Adrenal gland (tissue), 12 donors: ENCODE results near the gene STAM. TPM values are rescaled to one million over a fixed set of nuclear protein-coding genes. Genes with fewer than 3 reads are reported as not detected.

Source experiments
- DNase-seq, 7 donors: peaks; one replicate each; pipeline ENCODE4 v3.0.0-alpha.2; 2019 to 2020
- H3K27ac ChIP-seq, 5 donors: fragments of 200-600 bp; sonication (generic) in 4 of 5; 1 replicate in 3 of 5; 2 replicates in 2 of 5; pipeline versions ENCODE4 v1.5.1 to v1.8.0; 2016 to 2020; ENCODE audit warnings: mild to moderate bottlenecking in 1 of 5
- H3K27me3 ChIP-seq: fragments of 200-600 bp; 2 replicates; pipeline ENCODE4 v1.8.0; 2021
- H3K36me3 ChIP-seq, 2 donors: fragments of 200-600 bp; replicated peaks in 1 of 2; 1 replicate in 1 of 2; 2 replicates in 1 of 2; pipeline versions ENCODE4 v1.5.1 to v1.8.0; 2018 to 2022
- H3K4me1 ChIP-seq, 2 donors: fragments of 200-600 bp; replicated peaks in 1 of 2; 1 replicate in 1 of 2; 2 replicates in 1 of 2; pipeline versions ENCODE4 v1.5.1 to v1.8.0; 2018 to 2021
- H3K4me3 ChIP-seq, 4 donors: fragments of 200-600 bp; sonication (generic) in 3 of 4; one replicate each; pipeline ENCODE4 v1.5.1; 2016 to 2018
- H3K9me3 ChIP-seq, 3 donors: fragments of 200-600 bp; sonication (generic) in 1 of 3; replicated peaks in 1 of 3; 1 replicate in 2 of 3; 2 replicates in 1 of 3; pipeline versions ENCODE4 v1.5.1 to v1.8.0; 2016 to 2021
- POLR2A ChIP-seq, 2 donors: fragments of 450-650 bp; IDR thresholded peaks; one replicate each; pipeline ENCODE4 v1.6.1; 2017; ENCODE audit warnings: antibody characterized with exemption in 2 of 2, mild to moderate bottlenecking in 2 of 2, moderate library complexity in 1 of 2
- WGBS, 4 donors: extraction: QIAGEN DNeasy Blood & Tissue Kit in 2 of 4; methylation state at CpG; one replicate each; pipeline versions ENCODE4 v1.1.5 to v1.1.7; 2013 to 2017; 5-methylcytosine and 5-hydroxymethylcytosine counted together
- intact Hi-C, 2 donors: fragments of 100-400 bp; cut with DNase I; formaldehyde crosslinking; loops; one replicate each; pipeline versions ENCODE4 v1.14.1 to v1.15.0; 2022 to 2023
- polyA plus RNA-seq, 3 donors: library from polyadenylated mRNA; stranded (reverse); fragments of 200-250 nt in 2 of 3; fragments of 350-450 nt in 1 of 3; fragmentation: Illumina TruSeq in 1 of 3; extraction: RNeasy Lipid Tissue Mini Kit (QIAGEN cat#74804) in 1 of 3; gene quantifications; one replicate each; pipeline ENCODE4 v1.2.3, GENCODE V29; 2013 to 2014
- total RNA-seq, 9 donors: library from RNA; depleted of rRNA in 4 of 9; stranded (reverse); fragments of >200 nt in 4 of 9; fragments of 120-200 nt in 1 of 9; fragmentation: NEBNext Ultra II Directional in 1 of 9; extraction: Animal tissue kit (Norgen Biotek cat#: 25700) in 1 of 9; gene quantifications; one replicate each; pipeline versions ENCODE4 v1.1.0 to v1.2.4, GENCODE V29; 2013 to 2023
- TF ChIP-seq, protein P1 (sequence below), 6 experiments: fragments of 450-650 bp in 4 of 6; fragments of 200-600 bp in 2 of 6; sonication (generic) in 1 of 6; IDR thresholded peaks; 1 replicate in 5 of 6; 2 replicates in 1 of 6; pipeline versions ENCODE4 v1.5.1 to v1.8.0; 2016 to 2021; ENCODE audit warnings: antibody characterized with exemption in 6 of 6, mild to moderate bottlenecking in 2 of 6, moderate library complexity in 1 of 6
- donor health status: healthy with polysubstance abuse.
- donor health status: Bipolar disorder and iron deficiency.
- donor health status: DM: yes; HTN: yes; CAD: no.
- donor health status: DM: no; HTN: no; CAD: no.
- donor health status: DM: no; HTN: no; CAD: no.
- donor health status: DM: yes; HTN: yes; CAD: no.

The STAM gene
- total and polyA plus RNA-seq, 12 donors, result 10.3 to 58.4 (median 27.0) TPM

DNA sequence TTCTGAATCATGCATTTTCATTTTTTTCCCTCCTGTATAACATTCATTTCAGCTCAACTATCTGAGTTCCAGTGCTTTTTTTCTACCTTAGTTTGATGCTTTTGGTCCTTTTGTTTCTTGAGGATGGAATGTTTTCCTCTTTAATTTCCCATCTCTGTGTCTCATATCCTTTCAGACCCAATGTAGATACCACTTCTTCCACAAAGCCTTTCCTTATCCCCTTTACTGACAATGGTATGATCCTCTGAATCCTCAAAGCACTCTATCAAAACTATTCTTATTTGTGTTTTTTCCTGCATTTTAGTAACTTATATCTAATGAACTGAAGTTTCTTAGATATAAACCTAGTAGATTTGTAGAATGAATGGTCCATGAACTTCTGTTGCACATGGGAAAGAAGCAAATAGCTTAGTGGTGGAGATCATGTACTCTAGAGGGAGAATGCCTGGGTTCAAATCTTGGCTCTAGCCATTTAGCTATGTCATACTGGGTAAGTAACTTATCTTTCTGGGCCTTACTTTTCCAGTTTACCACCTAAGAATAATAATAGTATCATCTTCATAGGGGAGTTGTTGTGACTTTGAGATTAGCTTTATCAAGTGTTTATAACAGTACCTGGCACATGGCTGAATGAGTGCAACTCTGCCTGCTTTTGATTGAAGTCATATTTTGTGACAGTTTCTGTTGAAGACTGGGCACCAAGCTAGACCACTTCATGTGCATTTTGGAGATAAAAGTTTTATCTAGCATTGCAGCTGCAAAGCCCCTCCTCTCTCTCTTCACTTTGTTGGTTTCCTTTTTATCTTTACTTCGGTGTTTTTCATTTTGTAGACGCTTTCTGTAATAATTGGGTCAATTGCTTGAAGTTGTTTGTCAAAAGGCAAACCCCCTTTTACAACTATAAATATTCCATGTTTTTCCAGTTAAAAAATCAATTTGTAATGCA is 18.5 kb downstream of the STAM start:
- Histone ChIP-seq H3K27ac (peak overlapping the region in 2 of 5 donors; percentile 16 to 18), H3K36me3 (peaks cover 0 to 5% of the 10 kb centered on the region in 2 donors), H3K27me3 (no peaks in the 10 kb centered on the region), H3K4me1 (peaks cover 9 to 18% of the 10 kb centered on the region in 2 donors), H3K9me3 (no peaks in the 10 kb centered on the region), H3K4me3 (no peak overlapping the region)
- no peak for TF ChIP-seq POLR2A (IDR thresholded peaks at IDR 0.05)
- TF ChIP-seq, protein P1, sequence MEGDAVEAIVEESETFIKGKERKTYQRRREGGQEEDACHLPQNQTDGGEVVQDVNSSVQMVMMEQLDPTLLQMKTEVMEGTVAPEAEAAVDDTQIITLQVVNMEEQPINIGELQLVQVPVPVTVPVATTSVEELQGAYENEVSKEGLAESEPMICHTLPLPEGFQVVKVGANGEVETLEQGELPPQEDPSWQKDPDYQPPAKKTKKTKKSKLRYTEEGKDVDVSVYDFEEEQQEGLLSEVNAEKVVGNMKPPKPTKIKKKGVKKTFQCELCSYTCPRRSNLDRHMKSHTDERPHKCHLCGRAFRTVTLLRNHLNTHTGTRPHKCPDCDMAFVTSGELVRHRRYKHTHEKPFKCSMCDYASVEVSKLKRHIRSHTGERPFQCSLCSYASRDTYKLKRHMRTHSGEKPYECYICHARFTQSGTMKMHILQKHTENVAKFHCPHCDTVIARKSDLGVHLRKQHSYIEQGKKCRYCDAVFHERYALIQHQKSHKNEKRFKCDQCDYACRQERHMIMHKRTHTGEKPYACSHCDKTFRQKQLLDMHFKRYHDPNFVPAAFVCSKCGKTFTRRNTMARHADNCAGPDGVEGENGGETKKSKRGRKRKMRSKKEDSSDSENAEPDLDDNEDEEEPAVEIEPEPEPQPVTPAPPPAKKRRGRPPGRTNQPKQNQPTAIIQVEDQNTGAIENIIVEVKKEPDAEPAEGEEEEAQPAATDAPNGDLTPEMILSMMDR (IDR thresholded peaks at IDR 0.05), result no peak
- intact Hi-C loops, result no loop called here
- 51 to 62% (median 57%) methylated on average over 2 of the region's 2 CpGs for WGBS, 4 donors
- no peak for DNase-seq

DNA sequence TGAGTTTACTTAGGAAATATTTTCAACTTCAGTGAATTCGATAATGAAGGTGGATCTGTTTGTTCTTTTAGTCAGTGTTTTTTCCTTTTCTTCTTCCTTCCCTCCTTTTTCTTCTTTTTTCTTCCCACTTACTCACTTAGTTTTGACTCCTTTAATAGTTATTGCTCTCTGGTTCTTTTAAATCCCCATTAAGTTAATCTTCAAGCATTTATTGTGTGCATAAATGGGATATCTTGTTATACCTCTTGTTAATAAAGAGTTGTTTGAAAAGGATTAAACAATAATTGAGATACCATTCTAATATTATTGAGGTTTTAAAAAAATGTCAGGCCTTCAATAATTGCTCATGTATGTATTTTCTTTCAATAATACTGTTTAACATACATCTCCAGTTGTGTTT is 19.5 kb downstream of the STAM start:
- Histone ChIP-seq H3K9me3 (no peaks in the 10 kb centered on the region), H3K27ac (peak overlapping the region in 1 of 5 donors; percentile 16), H3K4me1 (peaks cover 9 to 20% of the 10 kb centered on the region in 2 donors), H3K27me3 (no peaks in the 10 kb centered on the region), H3K4me3 (no peak overlapping the region), H3K36me3 (peaks cover 0 to 5% of the 10 kb centered on the region in 2 donors)
- TF ChIP-seq, protein P1 (IDR thresholded peaks at IDR 0.05), result no peak
- no peak for TF ChIP-seq POLR2A (IDR thresholded peaks at IDR 0.05)
- intact Hi-C loops, result no loop called here
- no peak for DNase-seq
- WGBS, 4 donors, result 83 to 89% (median 87%) methylated on average over 1 of the region's 1 CpG

DNA sequence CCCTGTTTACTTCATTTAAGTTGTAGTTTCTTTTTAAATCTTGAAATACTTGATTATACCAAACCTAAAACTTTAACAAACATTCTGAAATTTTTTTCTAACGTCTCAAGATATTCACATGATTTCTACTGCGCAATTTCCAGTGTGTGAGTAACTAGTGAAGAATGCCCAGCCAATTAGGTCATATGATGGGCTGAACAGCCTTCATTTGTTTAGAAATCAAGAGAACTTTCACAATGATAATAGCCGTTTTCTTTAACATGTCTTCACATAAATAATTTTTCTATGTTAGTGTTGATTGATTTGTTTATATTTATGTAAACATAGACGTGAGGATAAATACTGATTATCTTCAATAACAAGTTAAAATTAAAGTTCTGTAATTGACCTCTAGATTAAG is 21.8 kb downstream of the STAM start:
- Histone ChIP-seq H3K4me3 (peak overlapping the region in 1 of 4 donors; percentile 27), H3K9me3 (no peaks in the 10 kb centered on the region), H3K27ac (peak overlapping the region; percentile 52 to 87 (median 73)), H3K4me1 (peaks cover 7 to 32% of the 10 kb centered on the region in 2 donors), H3K27me3 (no peaks in the 10 kb centered on the region), H3K36me3 (peaks cover 0 to 1% of the 10 kb centered on the region in 2 donors)
- intact Hi-C loops, result no loop called here
- TF ChIP-seq, protein P1 (IDR thresholded peaks at IDR 0.05), result no peak
- peak in 1 of 2 donors; percentile 54 for TF ChIP-seq POLR2A (IDR thresholded peaks at IDR 0.05)
- 27 to 30% (median 28%) methylated on average over 4 of the region's 4 CpGs for WGBS, 4 donors
- peak in 6 of 7 donors; percentile 34 to 71 (median 60) for DNase-seq

DNA sequence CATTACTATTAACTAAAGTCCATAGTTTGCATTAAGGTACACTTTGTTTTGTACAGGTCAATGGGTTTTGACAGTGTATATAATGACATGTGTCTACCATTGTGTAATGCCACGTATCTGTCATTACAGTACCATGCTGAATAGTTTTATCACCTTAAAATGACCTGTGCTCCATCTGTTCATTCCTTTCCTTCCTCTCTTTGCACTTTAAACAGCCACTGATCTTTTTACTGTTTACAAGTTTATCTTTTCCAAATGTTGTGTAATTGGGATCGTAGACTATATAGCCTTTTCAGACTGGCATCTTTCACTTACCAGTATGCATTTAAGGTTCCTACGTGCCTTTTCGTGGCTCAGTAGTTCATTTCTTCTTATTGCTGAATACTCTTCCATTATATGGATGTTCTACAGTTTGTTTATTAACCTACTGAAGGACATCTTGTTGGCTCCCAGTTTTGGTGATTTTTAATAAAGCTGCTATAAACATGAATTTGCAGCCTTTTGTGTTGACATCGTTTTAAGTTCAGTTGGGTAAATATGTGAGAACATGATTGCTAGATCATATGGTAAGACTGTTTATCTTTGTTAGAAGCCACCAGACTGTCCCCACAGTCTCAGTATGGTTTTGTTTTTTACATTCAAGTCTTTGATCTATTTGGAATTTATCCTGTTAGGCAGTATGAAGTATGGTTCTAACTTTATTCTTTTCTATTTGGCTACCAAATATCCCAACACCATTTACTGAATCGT is 24.7 kb downstream of the STAM start:
- intact Hi-C loops, result no loop called here
- no peak for TF ChIP-seq POLR2A (IDR thresholded peaks at IDR 0.05)
- TF ChIP-seq, protein P1 (IDR thresholded peaks at IDR 0.05), result no peak
- H3K9me3 ChIP-seq, result no peaks in the 10 kb centered on the region
- no peak overlapping the region for H3K27ac ChIP-seq
- peaks cover 10 to 51% of the 10 kb centered on the region in 2 donors for H3K4me1 ChIP-seq
- no peaks in the 10 kb centered on the region for H3K27me3 ChIP-seq
- DNase-seq, result no peak
- WGBS, 4 donors, result 77 to 87% (median 85%) methylated on average over 6 of the region's 6 CpGs
- H3K36me3 ChIP-seq, result no peaks in the 10 kb centered on the region
- H3K4me3 ChIP-seq, result no peak overlapping the region
